Activated gamma-delta T cell treated with Interleukin-2 at 50 U/mL for 16 hours (primary cell): ENCODE data around the gene EFR3B.
"Not testable (repeated sequence)": the region's sequence is repeated elsewhere in the genome, so short reads cannot be mapped to it uniquely, and the experiment has no call there.

Experiments used
- DNase-seq: peaks from one replicate; pipeline ENCODE4 v3.0.0-alpha.2; 2020

The EFR3B gene

GRCh38 chr2:25159949-25160348 is 118.1 kb downstream of the EFR3B start:
- DNase-seq, result no peak

- no peak for DNase-seq
These were observed 118.5 kb downstream of the EFR3B start for GRCh38 chr2:25160376-25160775.

DNA sequence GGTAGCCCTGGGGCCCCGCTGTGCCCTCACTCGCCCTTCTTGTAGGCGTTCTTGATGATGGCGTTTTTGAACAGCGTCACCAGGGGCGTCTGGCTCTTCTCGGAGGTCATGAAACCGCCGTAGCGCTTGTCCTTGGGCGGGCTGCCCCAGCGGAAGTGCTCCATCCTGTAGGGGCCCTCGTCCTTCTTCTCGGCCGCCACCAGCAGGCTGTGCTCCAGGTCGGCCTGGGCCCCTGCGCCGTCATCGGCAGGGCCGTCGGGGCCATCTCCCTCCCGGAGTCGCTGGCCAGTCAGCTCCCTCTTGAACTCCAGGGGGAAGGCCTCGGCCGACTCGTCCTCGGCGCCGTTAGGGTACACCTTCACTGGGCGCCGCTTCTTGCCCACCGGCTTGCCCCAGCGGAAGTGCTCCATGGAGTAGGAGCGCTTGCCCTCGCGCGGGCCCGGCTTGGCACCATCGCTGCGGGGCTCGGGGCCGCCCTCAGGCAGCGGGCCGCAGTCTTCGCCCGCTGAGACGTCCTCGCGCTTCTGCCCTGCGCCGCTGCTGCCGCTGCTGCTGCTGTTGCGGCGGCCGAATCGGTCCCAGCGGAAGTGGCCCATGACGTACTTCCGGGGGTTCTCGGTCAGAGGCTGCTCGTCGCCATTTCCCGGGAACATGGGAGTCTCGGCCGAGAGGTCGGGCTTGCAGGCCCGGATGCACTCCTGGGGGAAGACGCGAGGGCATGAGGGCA is 119.3 kb downstream of the EFR3B start:
- peak; percentile 72 for DNase-seq

DNA sequence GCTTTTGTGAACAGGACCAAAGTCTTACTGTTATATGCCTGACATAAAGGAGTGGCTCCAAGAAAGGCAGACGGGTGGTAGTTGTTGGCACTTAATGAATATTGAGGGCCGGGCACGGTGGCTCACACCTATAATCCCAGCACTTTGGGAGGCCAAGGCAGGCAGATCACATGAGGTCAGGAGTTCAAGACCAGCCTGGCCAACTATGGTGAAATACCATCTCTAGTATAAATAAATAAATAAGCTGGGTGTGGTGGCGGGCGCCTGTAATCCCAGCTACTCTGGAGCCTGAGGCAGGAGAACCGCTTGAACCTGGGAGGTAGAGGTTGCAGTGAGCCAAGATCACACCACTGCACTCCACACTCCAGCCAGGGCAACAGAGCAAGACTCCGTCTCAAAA is 120.2 kb downstream of the EFR3B start:
- DNase-seq, result not testable (repeated sequence)

DNA sequence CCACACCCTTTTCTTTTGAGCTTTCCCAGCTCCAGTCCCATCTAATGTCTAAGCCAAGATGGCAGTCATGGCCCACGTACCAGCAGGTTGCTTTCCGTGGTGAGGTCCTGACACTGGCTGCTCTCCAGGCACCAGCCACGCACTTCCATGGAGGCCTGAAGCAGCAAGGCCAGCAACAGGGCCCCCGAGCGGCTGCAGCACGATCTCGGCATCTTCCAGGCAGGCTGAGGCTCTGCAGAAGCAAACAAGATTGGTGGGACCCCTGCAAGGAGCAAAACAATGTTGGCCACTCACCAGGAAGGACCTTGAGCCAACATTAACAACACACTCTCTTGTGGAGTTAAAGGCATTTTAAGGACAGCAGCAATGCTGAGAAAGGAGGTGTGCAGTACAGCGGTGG is 122.7 kb downstream of the EFR3B start:
- DNase-seq, result no peak

DNA sequence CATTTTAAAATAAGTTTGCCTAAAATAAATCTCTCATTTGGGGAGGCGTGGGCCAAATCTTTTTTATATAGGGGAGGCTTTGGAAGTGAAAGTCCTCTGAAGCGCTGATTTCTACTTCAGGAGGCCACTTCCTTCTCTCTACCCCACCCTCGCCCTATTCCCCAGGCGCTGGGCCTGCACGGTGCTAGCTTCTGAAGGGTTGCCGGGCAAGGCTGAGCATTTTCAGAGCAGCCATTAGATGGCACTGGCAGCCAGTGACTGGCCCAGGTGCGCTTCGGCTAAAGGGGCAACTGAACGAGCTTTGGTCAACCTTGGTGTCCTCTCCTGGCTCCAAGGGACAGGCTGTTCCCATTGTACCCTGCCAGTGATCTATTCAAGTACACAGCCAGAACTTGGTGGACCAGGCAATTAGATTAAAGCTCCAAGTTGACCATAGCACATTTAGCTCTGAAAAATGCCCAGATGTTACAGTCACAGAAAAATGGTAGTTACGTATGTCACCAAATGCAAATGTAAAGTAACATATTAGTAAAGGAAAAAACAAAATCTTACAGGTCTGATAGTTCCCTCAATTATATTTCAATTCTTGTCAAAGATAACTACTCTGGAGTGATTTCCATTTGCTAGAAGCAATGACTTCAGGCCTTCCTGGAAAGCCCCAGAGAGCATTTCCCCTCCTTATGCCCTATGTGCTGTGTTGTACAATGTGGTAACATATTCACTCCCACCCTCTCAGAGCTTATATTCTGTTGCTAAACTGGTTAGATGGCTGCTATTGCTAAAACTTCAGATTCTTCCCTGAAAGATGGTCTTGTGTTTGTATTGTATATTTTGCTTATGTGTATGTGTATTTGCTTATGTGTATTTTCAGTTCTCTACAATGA is 124.4 kb downstream of the EFR3B start:
- DNase-seq, result peak; percentile 47

DNA sequence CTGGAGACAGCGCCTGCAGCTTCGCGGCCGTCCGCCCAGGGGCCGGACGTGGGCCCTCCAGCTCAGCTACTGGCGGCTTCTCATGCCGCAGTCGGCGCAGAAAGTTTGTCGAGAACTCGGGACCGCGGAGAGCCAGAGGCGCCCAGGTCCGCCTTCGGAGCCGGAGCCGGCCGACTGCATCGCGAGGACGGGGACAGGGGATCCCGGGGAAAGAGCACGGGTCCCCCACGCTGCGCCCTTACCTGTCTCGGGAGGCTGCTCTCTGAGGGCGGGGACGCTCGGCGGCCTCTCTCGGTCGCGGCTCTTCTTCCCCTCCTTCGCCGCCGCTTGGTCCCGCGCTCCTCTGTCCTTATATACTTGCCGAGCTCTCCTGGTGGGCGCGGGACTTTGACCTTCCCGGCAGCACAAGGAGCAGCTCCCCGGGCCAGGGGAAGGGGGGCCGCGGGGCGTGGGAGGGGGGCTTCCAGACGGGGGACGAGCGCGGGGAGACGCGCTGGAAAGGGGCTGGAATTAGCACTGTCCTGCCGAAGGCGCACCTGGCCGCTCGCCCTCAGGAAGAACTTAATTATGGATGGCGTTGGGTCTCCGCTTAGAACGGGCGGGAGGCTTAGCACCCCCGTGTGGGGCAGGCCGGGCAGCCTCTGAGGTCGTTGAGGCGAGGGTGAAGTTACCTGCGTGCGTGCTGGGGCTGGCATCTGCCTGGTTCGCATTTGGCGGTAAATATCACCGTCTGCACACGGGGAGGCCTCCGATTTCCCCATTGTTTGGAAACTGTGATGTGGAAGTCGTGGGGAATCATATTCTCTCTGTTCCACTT is 126.6 kb downstream of the EFR3B start, which contains the start of gene POMC:
POMC (minus strand) TSS at position 325 of the 817 bp plus-strand sequence. CDS start 3,808 bp downstream, outside the sequence.
- peak; percentile 34 for DNase-seq

DNA sequence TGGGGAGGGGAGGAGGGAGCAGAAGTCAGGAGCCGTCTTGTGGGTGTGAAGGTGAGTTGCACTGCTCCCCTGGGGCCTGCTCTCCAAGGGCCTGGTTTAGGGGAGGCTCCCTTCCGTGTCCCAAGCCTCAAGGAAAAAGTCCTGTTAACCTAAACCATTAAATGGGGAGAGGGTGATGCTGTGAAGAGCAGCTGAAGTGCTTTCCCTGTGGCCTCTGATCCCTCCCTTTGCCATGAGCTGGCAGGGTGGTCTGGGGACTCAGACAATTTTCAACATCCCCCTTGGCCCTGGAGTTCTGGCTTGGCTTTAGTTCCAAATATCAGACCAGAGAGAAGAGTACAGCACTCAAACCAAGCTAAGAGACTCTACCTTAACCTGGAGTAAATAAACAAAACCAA is 127.2 kb downstream of the EFR3B start:
- DNase-seq, result no peak

- no peak for DNase-seq
These were observed 129.0 kb downstream of the EFR3B start for GRCh38 chr2:25170888-25171287.

DNA sequence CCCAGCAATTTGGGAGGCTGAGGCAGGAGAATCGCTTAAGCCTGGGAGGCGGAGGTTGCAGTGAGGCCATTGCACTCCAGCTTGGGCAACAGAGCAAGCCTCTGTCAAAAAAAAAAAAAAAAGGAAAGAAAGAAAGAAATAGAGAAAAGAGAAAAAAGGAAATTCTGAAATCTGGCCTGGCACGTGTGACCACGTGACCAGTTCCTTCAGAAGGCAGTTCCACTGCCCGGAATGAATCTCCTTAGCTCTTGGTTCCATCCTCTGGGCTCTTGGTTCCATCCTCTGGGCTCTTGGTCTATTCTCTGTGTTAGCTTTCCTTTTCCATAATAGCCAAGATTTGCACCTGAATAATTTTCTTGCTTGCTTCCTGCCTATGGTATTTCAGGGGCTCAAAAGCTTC is 131.8 kb downstream of the EFR3B start:
- no peak for DNase-seq

DNA sequence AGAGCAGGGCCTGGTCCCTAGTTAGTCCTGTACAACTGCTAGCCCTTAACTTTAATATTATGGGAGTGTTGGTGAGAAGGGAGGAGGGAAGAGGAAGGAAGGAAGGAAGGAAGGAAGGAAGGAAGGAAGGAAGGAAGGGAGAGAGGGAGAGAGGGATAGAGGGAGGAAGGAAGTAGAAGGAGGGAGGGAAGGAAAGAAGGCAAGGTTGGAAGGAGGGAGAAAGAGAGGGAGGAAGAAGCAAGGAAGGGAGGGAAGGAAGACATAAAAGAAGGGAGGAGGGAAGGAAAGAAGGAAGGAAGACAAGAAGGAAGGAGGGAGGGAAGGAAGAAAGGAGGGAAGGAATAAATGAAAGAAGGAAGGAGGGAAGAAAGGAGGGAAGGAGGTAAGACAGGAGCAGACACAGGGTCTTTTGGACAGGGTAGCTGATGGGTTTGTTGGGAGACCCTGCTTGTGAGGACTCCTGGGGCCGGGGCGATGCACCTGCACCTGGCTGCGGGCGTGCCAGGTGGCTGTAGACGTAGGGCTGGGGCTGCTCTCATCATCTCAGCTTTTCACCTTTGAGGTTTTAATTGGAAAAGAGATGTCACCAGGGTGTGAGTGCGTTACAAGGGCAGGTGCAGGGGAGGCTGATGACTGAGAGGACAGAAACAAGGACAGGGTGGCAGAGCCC is 132.5 kb downstream of the EFR3B start:
- DNase-seq, result no peak

DNA sequence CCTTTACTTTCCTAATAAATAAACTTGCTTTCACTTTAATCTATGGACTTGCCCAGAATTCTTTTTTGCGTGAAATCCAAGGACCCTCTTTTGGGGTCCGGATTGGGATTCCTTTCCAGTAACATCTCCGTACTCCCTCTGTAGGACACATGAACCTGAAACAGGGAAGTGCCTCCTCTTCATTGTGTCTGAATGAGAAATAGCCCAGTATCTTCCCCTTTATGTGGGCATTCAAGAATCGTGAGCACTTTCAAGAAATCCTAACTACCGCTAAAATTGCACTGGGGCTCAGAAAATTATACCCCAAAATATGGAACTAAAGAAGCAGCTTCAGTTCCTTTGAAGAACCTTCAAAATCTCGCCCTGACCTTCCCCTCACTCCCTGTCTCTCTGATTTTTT is 134.3 kb downstream of the EFR3B start:
- no peak for DNase-seq

DNA sequence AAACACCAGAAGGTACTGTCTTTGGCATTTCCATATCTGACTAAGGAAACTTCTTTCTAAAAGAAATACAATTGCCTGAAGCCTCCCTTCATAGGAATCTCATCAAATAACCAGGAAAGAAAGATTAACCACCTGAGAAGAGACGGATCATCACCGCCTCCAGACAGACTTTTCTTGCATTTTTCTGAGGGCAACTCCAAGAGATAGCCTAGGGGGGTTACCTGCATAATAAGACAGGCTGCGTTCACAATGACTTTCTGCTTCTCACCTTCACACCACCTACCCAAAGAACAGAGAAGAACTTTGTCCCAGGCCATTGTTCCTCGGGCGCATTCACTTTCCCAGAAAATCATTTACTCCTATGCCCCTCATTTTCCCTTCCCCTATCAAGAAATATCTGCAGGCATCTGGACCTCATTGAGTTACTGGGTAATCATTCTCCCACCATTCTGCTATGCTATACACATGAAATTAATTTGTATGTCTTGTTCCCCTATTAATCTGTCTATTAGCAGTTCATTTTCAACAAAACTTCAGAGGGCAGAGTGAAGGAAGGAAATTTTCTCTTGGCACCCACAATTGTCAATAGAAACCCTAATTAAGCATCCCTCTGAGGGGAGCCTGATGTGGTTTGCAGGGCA is 134.8 kb downstream of the EFR3B start:
- no peak for DNase-seq

GRCh38 chr2:25177211-25177611 is 135.3 kb downstream of the EFR3B start:
- no peak for DNase-seq

- no peak for DNase-seq
These were observed 137.1 kb downstream of the EFR3B start for GRCh38 chr2:25178976-25179375.

- no peak for DNase-seq
These were observed 142.4 kb downstream of the EFR3B start for GRCh38 chr2:25184254-25184653.

DNA sequence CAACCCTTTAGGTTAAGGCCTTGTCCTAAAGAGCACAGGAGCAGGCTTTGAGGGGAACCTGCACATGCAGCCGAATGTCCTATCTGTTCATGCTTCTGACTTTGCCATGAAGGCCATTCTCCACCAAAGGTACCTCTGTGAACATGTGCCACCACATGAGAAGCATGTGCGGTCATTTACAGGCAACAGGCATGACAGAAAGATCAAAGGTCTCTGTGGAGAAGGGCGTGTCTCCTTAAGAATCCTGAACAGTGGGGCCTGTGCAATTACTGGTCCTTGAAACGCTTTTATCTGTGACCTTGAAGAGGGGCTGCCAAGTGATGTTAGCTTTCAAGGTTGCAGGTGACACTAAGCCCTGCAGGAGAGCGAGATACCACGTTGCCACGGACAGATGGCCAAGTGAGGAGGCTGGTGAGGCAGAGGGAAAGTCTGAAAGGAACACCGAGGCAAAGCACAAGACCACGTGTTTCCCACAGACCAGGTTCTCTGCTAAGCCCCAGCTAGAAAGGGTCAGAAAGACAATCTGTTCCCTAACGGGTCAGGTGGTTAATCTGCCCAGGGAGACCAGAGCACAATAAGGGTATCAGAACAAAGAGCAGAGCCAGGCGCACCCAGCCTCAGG is 146.0 kb downstream of the EFR3B start:
- no peak for DNase-seq

- no peak for DNase-seq
These were observed 146.5 kb downstream of the EFR3B start for GRCh38 chr2:25188405-25188804.

DNA sequence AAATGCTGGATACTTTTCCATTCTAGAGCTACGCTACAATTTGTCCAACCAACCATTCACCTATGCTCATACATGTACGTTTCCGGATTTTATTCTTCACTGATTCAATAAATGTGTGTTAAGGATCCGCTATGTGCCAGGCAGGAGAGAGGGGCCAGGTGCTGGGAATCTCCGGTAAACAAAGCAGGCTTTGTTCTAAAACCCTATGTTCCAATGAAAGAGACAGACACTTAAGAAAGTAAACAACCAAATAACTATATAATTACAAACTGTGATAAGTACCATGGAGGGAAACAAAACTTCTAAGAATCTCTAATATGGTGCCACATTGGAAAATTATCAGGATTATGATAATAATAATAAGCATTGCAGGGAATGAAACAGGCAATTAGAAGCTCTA is 148.7 kb downstream of the EFR3B start:
- DNase-seq, result no peak

GRCh38 chr2:25194576-25195122 is 152.8 kb downstream of the EFR3B start:
- no peak for DNase-seq
